Esophagus muscularis mucosa (tissue), 4 donors: ENCODE measurements around the gene CAMK1D. TPM values are rescaled to one million over a fixed set of nuclear protein-coding genes. Genes with fewer than 3 reads are reported as not detected.
"Not testable (repeated sequence)": the region's sequence is repeated elsewhere in the genome, so short reads cannot be mapped to it uniquely, and the experiment has no call there.

Experiments
- DNase-seq: peaks from one replicate; pipeline ENCODE4 v3.0.0-alpha.2; 2017; ENCODE audit errors: extremely low spot score
- H3K27ac ChIP-seq, 4 donors: fragments of 200-600 bp; sonication (generic); replicated peaks in 1 of 4; 1 replicate in 3 of 4; 2 replicates in 1 of 4; pipeline ENCODE4 v1.5.1; 2016 to 2019; ENCODE audit warnings: mild to moderate bottlenecking in 1 of 4
- H3K27me3 ChIP-seq, 4 donors: fragments of 200-600 bp; sonication (generic); one replicate each; pipeline versions ENCODE4 v1.5.1 to v1.6.0; 2016 to 2019
- H3K36me3 ChIP-seq, 4 donors: fragments of 200-600 bp; sonication (generic); one replicate each; pipeline ENCODE4 v1.5.1; 2016 to 2019
- H3K4me1 ChIP-seq, 4 donors: fragments of 200-600 bp; sonication (generic); one replicate each; pipeline ENCODE4 v1.5.1; 2016 to 2019
- H3K4me3 ChIP-seq, 4 donors: fragments of 200-600 bp; sonication (generic); 1 replicate in 2 of 4; 2 replicates in 2 of 4; pipeline ENCODE4 v1.5.1; 2016 to 2019; ENCODE audit warnings: mild to moderate bottlenecking in 4 of 4, moderate library complexity in 1 of 4
- H3K9me3 ChIP-seq, 4 donors: fragments of 200-600 bp; sonication (generic); 1 replicate in 3 of 4; 2 replicates in 1 of 4; pipeline ENCODE4 v1.5.1; 2016 to 2019
- CTCF ChIP-seq, 3 experiments: fragments of 200-600 bp in 2 of 3; fragments of 450-650 bp in 1 of 3; sonication (generic) in 2 of 3; IDR thresholded peaks; one replicate each; pipeline ENCODE4 v1.5.1; 2017 to 2019; ENCODE audit warnings: antibody characterized with exemption in 3 of 3, mild to moderate bottlenecking in 2 of 3, moderate library complexity in 1 of 3
- EP300 ChIP-seq: sonication (generic); formaldehyde crosslinking; IDR thresholded peaks from one replicate; pipeline ENCODE4 v1.6.1; 2017; ENCODE audit warnings: antibody characterized with exemption
- POLR2A ChIP-seq: fragments of 450-650 bp; IDR thresholded peaks from one replicate; pipeline ENCODE4 v1.6.1; 2017; ENCODE audit warnings: antibody characterized with exemption, moderate library complexity, mild to moderate bottlenecking, low read depth
- POLR2AphosphoS5 ChIP-seq, 2 donors: sonication (generic); formaldehyde crosslinking; IDR thresholded peaks; one replicate each; pipeline ENCODE4 v1.6.1; 2017; ENCODE audit warnings: antibody characterized with exemption in 2 of 2
- WGBS: methylation state at CpG from one replicate; pipeline ENCODE4 v1.1.5; 2018; 5-methylcytosine and 5-hydroxymethylcytosine counted together
- intact Hi-C: fragments of 100-400 bp; cut with DNase I; formaldehyde crosslinking; loops from one replicate; pipeline ENCODE4 v1.15.1; 2023
- total RNA-seq, 4 donors: library from RNA; depleted of rRNA; stranded (reverse); fragments of >200 nt; gene quantifications; one replicate each; pipeline versions ENCODE4 v1.1.0 to v1.2.1, GENCODE V29; 2016

CAMK1D gene
- total RNA-seq, 4 donors from 2014 or later, result 8.4 to 15.4 (median 11.3) TPM

DNA sequence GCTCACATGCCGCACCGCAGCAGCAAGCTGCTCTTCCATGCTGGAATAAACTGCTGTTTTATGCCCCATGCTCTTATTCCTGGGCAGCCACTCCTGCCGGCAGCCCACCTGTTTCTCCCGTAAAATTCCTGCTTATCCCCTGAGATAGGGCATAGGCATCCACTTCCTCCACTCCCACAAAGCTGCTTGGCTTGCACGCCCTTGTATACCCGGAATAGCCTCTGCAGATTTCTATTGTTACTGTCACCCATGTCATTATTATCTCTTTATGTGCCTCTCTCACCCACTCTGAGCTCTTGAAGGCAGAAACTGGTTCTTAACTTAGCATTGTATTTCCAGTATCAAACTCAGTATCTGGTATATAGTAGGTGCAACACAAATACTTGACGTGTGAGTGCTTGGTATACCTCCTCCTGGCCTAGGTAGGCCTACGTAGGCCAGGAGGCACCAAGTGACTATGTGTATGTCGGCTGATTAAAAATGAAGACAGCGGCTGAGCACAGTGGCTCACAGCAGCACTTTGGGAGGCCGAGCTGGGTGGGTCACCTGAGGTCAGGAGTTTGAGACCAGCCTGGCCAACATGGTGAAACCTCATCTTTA lies 458.8 kb downstream of the CAMK1D start:
- H3K27me3 ChIP-seq, result no peaks in the 10 kb centered on the region
- no peak overlapping the region for H3K4me3 ChIP-seq
- H3K9me3 ChIP-seq, result no peaks in the 10 kb centered on the region
- 97% methylated on average over 11 of the region's 11 CpGs for WGBS
- no peaks in the 10 kb centered on the region for H3K4me1 ChIP-seq
- intact Hi-C loops, result no loop called here
- no peak overlapping the region for H3K27ac ChIP-seq
- DNase-seq, result no peak
- TF ChIP-seq POLR2A (no peak), POLR2AphosphoS5 (IDR thresholded peaks at IDR 0.05) (no peak), EP300 (no peak), CTCF (IDR thresholded peaks at IDR 0.05) (no peak)
- peaks cover 0 to 7% (median 0%) of the 10 kb centered on the region in 4 donors for H3K36me3 ChIP-seq

DNA sequence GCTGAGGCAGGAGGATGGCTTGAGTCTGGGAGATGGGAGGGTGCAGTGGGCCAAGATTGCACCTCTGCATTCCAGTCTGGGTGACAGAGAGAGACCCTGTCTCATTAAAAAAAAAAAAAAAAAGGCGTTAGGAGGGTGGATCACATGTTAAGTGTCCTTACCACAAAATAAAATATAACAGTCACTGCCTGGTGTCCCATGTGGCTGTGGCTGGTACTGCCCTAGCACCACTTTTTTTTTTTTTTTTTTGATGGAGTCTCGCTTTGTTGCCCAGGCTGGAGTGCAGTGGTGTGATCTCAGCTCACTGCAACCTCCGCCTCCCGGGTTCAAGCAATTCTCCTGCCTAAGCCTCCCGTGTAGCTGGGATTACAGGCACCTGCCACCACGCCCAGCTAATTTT lies 460.7 kb downstream of the CAMK1D start:
- TF ChIP-seq CTCF (IDR thresholded peaks at IDR 0.05), result peak in 1 of 3 experiments; percentile 24

DNA sequence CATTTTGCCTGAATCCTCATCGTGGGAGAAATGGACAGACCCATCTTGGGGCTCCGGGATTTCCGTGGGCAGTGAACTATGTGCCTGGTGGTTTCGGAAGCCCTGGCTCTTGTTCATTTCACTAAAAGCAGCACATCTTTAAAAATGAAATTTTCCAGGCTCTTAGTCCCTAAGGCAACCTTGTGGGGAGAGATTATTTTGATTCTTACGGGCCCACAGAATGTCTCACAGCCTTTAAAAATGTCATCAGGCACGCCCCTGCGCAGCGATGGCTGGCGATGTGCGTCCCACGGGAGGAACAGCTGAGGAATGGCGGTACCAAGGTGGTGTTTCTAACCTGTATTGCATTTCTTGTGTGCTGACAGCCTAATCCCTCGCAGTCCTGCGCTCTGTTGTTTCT lies 462.5 kb downstream of the CAMK1D start:
- Histone ChIP-seq H3K4me3 (no peak overlapping the region), H3K27me3 (no peaks in the 10 kb centered on the region), H3K4me1 (no peaks in the 10 kb centered on the region), H3K27ac (no peak overlapping the region), H3K9me3 (peaks cover 0 to 7% (median 0%) of the 10 kb centered on the region in 4 donors), H3K36me3 (peaks cover 4 to 38% (median 23%) of the 10 kb centered on the region in 4 donors)
- intact Hi-C loops, result no loop called here
- no peak for DNase-seq
- TF ChIP-seq EP300, result no peak
- no peak for TF ChIP-seq CTCF (IDR thresholded peaks at IDR 0.05)
- no peak for TF ChIP-seq POLR2A
- TF ChIP-seq POLR2AphosphoS5 (IDR thresholded peaks at IDR 0.05), result no peak
- WGBS, result 87% methylated on average over 5 of the region's 14 CpGs

More for the DNA sequence above, 460.7 kb downstream of the CAMK1D start:
- H3K4me3 ChIP-seq, H3K9me3 ChIP-seq, H3K4me1 ChIP-seq, intact Hi-C loops, H3K27me3 ChIP-seq, H3K27ac ChIP-seq, DNase-seq: not testable (repeated sequence)
- WGBS, result 98% methylated on average over 6 of the region's 6 CpGs
- H3K36me3 ChIP-seq, result peaks cover 4 to 22% (median 10%) of the 10 kb centered on the region in 4 donors

- intact Hi-C loops, result no loop called here
- Histone ChIP-seq H3K27ac (no peak overlapping the region), H3K27me3 (no peaks in the 10 kb centered on the region), H3K4me3 (no peak overlapping the region), H3K9me3 (peaks cover 0 to 7% (median 0%) of the 10 kb centered on the region in 4 donors), H3K36me3 (peaks cover 4 to 39% (median 23%) of the 10 kb centered on the region in 4 donors), H3K4me1 (no peaks in the 10 kb centered on the region)
- no peak for TF ChIP-seq POLR2AphosphoS5 (IDR thresholded peaks at IDR 0.05)
- no peak for DNase-seq
- WGBS, result 88% methylated on average over 8 of the region's 10 CpGs
Observed at GRCh38 chr10:12812571-12812970, 463.2 kb downstream of the CAMK1D start.

- intact Hi-C loops, result no loop called here
- Histone ChIP-seq H3K36me3 (peaks cover 4 to 38% (median 23%) of the 10 kb centered on the region in 4 donors), H3K9me3 (peaks cover 0 to 7% (median 0%) of the 10 kb centered on the region in 4 donors), H3K27me3 (no peaks in the 10 kb centered on the region), H3K4me3 (no peak overlapping the region), H3K27ac (no peak overlapping the region), H3K4me1 (no peaks in the 10 kb centered on the region)
- TF ChIP-seq POLR2A, result no peak
- no peak for TF ChIP-seq EP300
- no peak for TF ChIP-seq POLR2AphosphoS5 (IDR thresholded peaks at IDR 0.05)
- no peak for TF ChIP-seq CTCF (IDR thresholded peaks at IDR 0.05)
- no peak for DNase-seq
- WGBS, result 97% methylated on average over 9 of the region's 9 CpGs
Observed at GRCh38 chr10:12814166-12814565, 464.8 kb downstream of the CAMK1D start.
